Rectal smooth muscle tissue (tissue), 1 donor: ENCODE results near the gene TNS3.
A peak's percentile ranks its signal among the peaks of the same experiment; 100 is the strongest.

Experiments
- H3K27ac ChIP-seq: one replicate; pipeline ENCODE4 v1.7.0; 2013; ENCODE audit warnings: low read depth, low read length, inconsistent platforms
- H3K27me3 ChIP-seq: one replicate; pipeline ENCODE4 v1.7.0; 2013; ENCODE audit warnings: low read length; ENCODE audit not compliant: control insufficient read depth, insufficient read depth
- H3K36me3 ChIP-seq: one replicate; pipeline ENCODE4 v1.7.0; 2013; ENCODE audit warnings: low read length; ENCODE audit not compliant: control insufficient read depth, insufficient read depth
- H3K4me1 ChIP-seq: one replicate; pipeline ENCODE4 v1.7.0; 2013; ENCODE audit warnings: low read length; ENCODE audit not compliant: control insufficient read depth, insufficient read depth
- H3K4me3 ChIP-seq: one replicate; pipeline ENCODE4 v1.7.0; 2013; ENCODE audit warnings: low read length
- H3K9ac ChIP-seq: one replicate; pipeline ENCODE4 v1.7.0; 2013; ENCODE audit warnings: low read length

TNS3 gene

DNA sequence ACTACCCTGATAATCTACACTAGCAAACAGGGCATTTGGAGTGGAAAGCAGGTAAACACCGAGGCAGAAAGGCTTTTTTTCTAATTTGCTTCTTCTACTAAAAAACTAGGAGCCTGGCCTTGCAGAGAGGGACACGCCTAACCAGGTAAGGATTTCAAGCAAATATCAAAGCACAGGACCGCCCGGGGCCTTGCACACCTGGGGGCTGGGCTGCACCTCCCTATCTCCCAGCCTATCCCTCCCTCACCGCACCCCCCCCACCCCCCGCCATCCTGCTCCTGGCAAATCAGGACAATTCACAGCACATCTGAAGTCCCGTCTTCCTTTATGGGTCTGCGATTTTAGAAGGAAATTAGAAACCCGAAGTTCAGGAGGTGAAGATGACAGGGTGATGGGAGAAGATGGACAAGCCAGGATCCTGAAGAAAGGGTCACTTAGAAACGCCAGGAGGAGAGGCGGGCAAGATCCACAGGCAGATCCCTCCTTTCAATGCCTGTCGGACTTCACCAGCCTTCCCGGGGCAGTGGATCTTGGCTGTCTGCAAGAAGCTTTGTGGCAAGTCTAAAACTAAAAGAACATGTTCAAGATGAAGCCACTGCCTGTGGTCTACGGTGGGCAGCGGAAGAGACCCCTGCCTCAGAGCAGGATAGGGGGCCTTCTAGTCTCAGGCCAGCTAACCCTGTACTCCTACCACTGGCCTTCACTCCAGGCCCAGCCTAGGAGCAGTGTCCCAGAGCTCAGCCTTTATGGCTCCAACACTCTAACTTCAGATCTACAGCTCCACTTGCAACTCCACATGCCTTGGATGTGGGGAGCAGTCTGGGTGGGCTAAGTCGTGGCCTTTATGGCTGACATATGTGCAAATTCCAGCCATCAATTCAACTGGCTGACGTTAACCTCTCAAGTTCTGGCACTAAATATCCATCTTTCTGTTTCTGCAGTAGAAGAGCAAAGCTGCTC, 43.9 kb downstream of the TNS3 start:
- Histone ChIP-seq H3K4me1 (no peaks in the 10 kb centered on the region), H3K36me3 (no peaks in the 10 kb centered on the region), H3K4me3 (peak overlapping the region; percentile 61), H3K27me3 (no peaks in the 10 kb centered on the region), H3K27ac (no peak overlapping the region), H3K9ac (no peak overlapping the region)

GRCh38 chr7:47536661-47537611, 45.0 kb downstream of the TNS3 start:
- no peaks in the 10 kb centered on the region for H3K36me3 ChIP-seq
- H3K27me3 ChIP-seq: no peaks in the 10 kb centered on the region
- no peak overlapping the region for H3K9ac ChIP-seq
- H3K4me1 ChIP-seq: no peaks in the 10 kb centered on the region
- peak overlapping the region; percentile 61 for H3K4me3 ChIP-seq
- H3K27ac ChIP-seq: no peak overlapping the region

DNA sequence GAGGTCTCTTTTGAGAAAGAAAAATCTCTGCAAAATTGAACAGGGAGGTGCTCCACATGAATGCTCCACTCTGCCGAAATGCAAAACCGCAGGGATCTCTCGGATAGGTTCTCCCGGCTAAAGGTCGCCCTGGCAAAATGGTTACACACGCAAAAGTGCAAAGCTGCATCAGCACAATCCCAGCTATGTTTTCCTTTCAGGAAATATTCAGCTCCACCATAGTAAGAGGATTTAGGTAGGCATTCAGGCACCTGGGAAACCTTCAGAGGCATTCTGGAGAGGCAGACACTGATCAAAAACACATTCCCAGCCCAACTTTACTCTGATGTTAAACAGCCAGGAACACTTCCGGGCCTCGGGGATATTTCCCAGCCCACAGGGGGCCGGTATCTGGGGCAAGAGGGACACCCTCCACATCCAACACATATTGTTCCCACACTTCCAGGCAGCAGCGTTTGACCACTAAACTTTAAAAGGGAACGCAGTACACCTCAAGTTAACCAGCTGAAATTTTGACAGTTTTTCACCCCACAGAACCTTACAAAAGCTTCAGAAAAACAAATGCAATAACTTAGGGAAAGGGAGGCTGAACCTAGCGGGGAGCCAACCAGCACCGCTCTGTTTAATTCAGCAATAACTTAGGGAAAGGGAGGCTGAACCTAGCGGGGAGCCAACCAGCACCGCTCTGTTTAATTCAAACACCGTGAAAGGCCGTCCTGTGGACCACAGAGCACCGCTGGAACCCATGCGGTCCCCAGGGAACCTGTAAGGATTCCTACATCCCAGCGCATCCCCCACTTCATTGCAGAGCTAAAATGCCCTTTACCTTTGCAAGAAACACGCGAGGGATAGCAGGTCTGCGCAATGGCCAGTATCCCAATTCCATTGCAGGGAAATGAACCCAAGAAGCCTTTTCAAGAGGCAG, 45.9 kb downstream of the TNS3 start:
- no peak overlapping the region for H3K27ac ChIP-seq
- no peaks in the 10 kb centered on the region for H3K27me3 ChIP-seq

GRCh38 chr7:47535035-47535703, 46.7 kb downstream of the TNS3 start:
- no peak overlapping the region for H3K27ac ChIP-seq
- no peaks in the 10 kb centered on the region for H3K27me3 ChIP-seq
- H3K36me3 ChIP-seq: no peaks in the 10 kb centered on the region
- H3K4me1 ChIP-seq: no peaks in the 10 kb centered on the region
- no peak overlapping the region for H3K9ac ChIP-seq
- H3K4me3 ChIP-seq: no peak overlapping the region

More for the DNA sequence above, 45.9 kb downstream of the TNS3 start:
- Histone ChIP-seq H3K4me3 (peak overlapping the region; percentile 61), H3K9ac (no peak overlapping the region), H3K36me3 (no peaks in the 10 kb centered on the region), H3K4me1 (no peaks in the 10 kb centered on the region)

DNA sequence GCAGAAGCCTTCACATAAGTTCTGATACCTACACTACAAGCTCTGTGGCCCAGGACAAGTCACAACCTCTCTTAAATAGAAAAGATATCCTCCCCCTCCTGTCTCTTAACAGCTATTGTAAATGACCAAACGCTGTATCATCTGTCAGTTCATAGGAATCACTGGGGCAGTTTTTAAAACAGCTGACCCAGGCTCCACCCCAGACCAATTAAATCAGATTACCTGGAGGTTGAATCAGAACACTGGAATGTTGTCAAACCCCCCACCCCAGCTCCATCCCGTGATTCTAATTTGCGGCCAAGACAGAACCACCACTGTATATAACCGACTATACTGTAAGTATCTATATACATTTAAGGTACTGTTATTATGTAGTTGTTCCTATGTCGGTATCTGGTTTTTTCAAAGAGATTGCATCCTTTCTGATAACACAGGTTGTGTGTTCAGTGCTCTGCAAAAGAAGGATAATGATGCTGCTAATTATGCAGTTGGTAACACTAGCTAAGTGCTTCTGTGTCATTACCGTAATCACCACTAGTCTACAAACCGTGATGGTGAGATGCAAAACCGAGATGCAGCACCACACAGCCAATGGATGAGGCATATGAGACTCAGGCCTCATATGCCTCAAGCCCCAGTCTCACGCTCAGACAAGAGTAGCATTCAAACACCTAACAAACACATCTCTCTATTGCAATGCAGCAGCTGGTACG, 47.4 kb downstream of the TNS3 start:
- Histone ChIP-seq H3K36me3 (no peaks in the 10 kb centered on the region), H3K9ac (no peak overlapping the region), H3K27me3 (no peaks in the 10 kb centered on the region), H3K4me3 (no peak overlapping the region), H3K27ac (no peak overlapping the region), H3K4me1 (no peaks in the 10 kb centered on the region)

DNA sequence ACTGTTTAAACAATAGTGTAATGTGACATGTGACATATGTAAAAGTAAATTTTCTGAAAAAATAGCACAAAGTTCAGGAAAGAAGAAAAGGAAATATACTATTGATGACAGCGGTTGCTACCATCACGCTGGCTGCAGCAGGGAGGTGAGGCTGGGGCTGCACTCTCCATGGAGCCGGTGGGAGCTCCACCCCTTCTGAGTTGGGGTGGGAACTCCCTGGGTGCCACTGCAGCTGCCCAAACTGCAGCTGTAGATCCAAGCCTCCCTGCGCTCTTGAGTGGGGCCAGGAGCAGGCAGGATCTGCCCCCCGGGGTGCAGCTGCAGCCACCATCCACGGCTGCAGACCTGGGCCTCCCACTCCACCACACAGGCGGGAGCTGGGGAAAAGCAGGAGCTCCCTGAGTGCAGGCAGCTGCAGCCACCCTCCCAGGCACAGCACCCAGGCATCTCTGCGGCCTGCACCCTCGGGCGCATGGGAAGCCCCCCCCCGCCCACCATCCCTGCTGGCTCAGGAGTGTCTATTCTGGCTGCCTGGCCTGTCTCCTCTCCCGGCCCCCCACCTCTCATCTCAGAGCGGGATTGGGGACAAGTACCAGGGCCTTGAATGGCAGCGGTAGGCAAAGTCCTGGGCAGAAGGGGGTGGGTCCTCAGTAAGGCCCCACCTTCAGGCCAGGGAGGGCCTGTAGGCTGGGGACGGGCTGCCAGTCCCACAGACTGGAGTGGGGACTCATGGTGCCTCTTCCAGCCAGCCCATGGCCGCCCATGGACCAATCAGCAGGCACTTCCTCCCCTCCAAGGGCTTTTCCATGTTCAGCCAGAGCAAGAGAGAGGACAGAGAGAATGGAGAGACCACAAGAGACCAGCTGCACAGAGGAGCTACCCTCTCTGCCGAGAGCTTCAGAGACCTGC, 50.1 kb downstream of the TNS3 start:
- Histone ChIP-seq H3K4me3 (no peak overlapping the region), H3K27ac (no peak overlapping the region), H3K27me3 (no peaks in the 10 kb centered on the region), H3K4me1 (no peaks in the 10 kb centered on the region), H3K36me3 (no peaks in the 10 kb centered on the region), H3K9ac (no peak overlapping the region)

DNA sequence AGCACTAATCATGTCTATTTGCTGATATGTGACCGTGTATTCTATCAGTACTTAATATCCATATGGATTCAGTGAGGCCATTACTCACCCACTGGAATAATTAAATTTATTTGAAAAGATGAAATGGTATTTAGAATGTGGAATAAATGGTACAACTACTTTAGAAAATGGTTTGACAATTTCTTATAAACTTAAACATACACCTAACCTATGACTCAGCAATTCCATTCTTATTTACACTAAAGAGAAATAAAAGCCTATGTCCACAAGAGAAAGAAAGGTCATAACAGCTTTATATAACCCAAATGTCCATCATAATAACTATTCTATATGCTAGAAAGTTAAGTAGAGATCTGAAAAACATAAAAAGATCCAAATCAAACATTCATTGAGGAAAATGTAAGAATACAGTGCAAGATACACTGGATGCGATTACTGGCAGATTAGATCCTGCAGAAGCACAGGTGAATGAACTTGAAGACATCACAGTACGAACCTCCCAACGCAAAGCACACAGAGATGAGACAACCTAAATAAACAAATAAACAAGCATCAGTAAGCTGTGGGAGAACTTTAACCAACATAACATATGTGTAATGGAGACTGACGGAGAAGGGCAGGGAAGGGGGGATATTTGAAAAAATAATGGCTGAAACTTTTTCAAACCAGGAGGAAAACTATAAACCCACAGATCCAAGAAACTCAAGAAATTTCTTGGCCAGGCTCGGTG, 51.9 kb downstream of the TNS3 start:
- Histone ChIP-seq H3K4me1 (no peaks in the 10 kb centered on the region), H3K4me3 (no peak overlapping the region), H3K9ac (no peak overlapping the region), H3K27ac (no peak overlapping the region), H3K27me3 (no peaks in the 10 kb centered on the region), H3K36me3 (no peaks in the 10 kb centered on the region)

- no peaks in the 10 kb centered on the region for H3K4me1 ChIP-seq
- no peak overlapping the region for H3K4me3 ChIP-seq
- H3K36me3 ChIP-seq: no peaks in the 10 kb centered on the region
- H3K27me3 ChIP-seq: no peaks in the 10 kb centered on the region
- H3K9ac ChIP-seq: no peak overlapping the region
- H3K27ac ChIP-seq: no peak overlapping the region
Observed at GRCh38 chr7:47529405-47529804, 52.5 kb downstream of the TNS3 start.

DNA sequence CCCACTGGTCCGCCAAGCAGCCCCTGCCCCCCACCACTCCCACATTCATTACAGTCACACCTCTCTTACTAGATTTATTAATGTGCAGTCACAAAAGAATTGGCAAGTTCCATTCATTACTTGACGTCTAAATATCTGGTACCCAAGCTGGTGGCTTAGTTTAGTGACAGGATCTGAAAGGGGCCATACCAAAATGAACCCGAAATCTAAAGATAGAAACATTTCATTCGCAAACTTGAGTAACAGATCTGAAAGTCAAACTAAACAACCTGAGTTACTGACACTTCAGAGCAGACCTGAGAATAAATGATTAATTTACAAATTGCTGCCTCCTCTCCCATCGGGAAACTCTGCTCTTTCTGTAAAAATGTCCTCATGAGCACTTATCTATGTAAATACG, 53.4 kb downstream of the TNS3 start:
- Histone ChIP-seq H3K4me1 (no peaks in the 10 kb centered on the region), H3K27ac (no peak overlapping the region), H3K9ac (no peak overlapping the region), H3K36me3 (no peaks in the 10 kb centered on the region), H3K27me3 (no peaks in the 10 kb centered on the region), H3K4me3 (no peak overlapping the region)

DNA sequence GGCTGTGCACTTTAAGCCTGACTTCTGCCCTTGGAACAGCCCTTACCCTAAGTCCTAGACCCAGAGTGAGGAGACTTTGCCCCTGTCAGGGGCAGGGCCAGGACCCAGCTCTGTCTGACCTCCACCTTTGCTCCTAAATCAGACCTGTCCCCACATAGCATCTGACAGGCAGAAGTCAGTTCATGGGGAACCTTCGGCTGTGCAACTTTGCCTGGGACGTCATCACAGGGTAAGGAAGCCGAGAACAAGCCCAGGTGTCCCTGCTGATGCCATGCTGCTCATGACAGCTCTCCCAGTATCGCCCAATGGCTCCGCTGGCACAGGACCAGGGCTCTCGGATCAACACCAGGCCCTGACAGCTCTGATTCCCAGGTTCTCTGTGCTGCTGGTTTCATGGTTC, 55.4 kb downstream of the TNS3 start:
- Histone ChIP-seq H3K4me1 (no peaks in the 10 kb centered on the region), H3K27ac (no peak overlapping the region), H3K4me3 (no peak overlapping the region), H3K27me3 (no peaks in the 10 kb centered on the region), H3K9ac (no peak overlapping the region), H3K36me3 (no peaks in the 10 kb centered on the region)
